ENCODE data around the gene AKAP6. TPM values are rescaled to one million over a fixed set of nuclear protein-coding genes. Genes with fewer than 3 reads are reported as not detected.

The AKAP6 gene
- total and polyA plus RNA-seq, 10 of the 15 experiments (the other 5 are each of a cell fraction or from before 2014, with no cell fraction given), result 0.35 to 5.9 (median 2.2) TPM

DNA sequence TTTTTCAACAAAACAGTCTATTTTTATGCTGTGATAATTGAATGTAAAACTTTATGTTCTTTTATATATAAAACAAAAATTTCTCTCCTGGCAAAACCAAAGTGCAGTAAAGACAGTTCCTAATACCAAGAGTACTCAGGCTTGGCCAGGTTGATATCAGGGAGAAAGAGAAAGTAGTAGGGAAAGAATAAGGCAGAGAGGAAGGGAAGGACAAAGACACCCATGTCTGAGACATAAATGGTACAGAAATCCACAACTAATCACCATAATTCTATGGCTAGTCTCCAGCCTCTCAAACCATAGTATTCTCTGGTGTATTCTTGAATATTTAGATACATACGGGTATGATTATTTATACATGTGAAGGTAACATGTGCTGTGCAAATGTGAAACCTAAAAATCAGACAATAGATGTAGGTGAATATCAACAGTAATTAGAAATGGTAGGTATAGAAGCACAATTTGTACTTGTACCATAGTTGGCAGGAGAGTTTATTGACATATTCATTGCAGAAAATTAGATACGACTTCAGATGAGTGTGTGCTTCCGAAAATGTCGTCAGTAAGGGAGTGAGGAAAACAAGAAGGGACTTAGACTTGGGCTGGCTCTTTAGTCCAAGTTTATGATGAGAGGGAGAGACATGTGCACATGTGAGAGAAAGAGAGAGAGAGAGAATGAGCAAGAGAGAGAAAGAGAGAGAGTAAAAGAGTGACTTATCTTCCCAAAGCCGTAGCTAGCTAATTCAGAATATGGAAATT is 378.8 kb downstream of the AKAP6 start:
- H3K9ac ChIP-seq (ENCODE audit: control insufficient read depth, insufficient read depth, low read length), result no peak overlapping the region
- no TSS peak for BruUV-seq (replicated peaks)
- intact Hi-C loops (cut with micrococcal nuclease; ENCODE audit: unreplicated experiment), result no loop called here
- ChIA-PET CTCF (no interaction called here), SMC1A (ENCODE audit: uncharacterized antibody, unreplicated experiment) (interaction anchor here (0.5 to 0.8 kb wide), 2 partner anchors 435 to 486 kb away, joined by 3 read pairs; no protein-coding TSS in a partner anchor), POLR2A (no interaction called here), RAD21 (ENCODE audit: unreplicated experiment) (interaction anchor here (0.7 kb wide), 1 partner anchor 1085 kb away, joined by 3 read pairs; no protein-coding TSS in a partner anchor)
- H3K4me3 ChIP-seq, result no peak overlapping the region
- no peaks in the 10 kb centered on the region for H4K20me1 ChIP-seq (ENCODE audit: control insufficient read depth, insufficient read depth)
- FAIRE-seq (no peak), ATAC-seq (no peak), DNase-seq (ENCODE audit: low read depth, low spot score) (no peak)
- H3K4me2 ChIP-seq (ENCODE audit: control insufficient read depth, insufficient read depth), result no peak overlapping the region
- H3K27ac ChIP-seq (ENCODE audit: control insufficient read depth, insufficient read depth), result no peak overlapping the region
- H3K79me2 ChIP-seq (ENCODE audit: control insufficient read depth, insufficient read depth, low read length), result no peaks in the 10 kb centered on the region
- no peaks in the 10 kb centered on the region for H3K36me3 ChIP-seq (ENCODE audit: control insufficient read depth in 2 of 2, insufficient read depth in 2 of 2, low read length in 1 of 2)
- H3K27me3 ChIP-seq (replicated peaks in 1 of 2; ENCODE audit: control insufficient read depth in 2 of 2, insufficient read depth in 2 of 2, low read length in 1 of 2), result no peaks in the 10 kb centered on the region
- H2AFZ ChIP-seq (ENCODE audit: control insufficient read depth, low read depth, low read length), result no peak overlapping the region
- WGBS (ENCODE audit: insufficient coverage, insufficient replicate concordance, low lambda C conversion rate, missing lambda C conversion rate), result 87% methylated on average over 5 of the region's 5 CpGs
- in situ Hi-C loops (cut with MboI), result no loop called here
- peaks cover 8% of the 10 kb centered on the region for H3K4me1 ChIP-seq (ENCODE audit: control insufficient read depth, insufficient read depth, low read length)
- TF ChIP-seq STAT3 (IDR thresholded peaks at IDR 0.05; ENCODE audit: low read depth, low read length) (no peak), RFX5 (IDR thresholded peaks at IDR 0.05; ENCODE audit: low read depth, low read length) (no peak)
- no peaks in the 10 kb centered on the region for H3K9me3 ChIP-seq (replicated peaks; ENCODE audit: control insufficient read depth, insufficient read depth, low read length)

DNA sequence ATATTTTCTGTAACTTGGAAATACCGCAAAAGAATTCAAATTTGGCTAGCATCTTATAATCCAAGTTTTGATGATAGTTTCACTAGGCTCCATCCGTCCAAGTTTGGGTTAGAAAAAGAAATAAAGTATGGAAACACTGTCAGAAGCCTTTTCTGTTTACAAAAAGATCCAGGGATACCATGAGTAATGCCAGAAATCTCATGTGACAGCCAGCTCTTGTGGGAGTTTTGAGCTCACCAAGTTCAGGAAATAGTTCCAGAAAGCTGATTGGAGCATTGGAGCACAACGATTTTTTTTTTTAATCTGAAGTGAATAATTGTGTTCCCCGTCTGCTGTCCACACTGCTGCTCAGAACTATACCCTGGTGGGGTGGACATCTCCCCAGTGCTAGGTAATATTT is 379.9 kb downstream of the AKAP6 start:
- RAD21 ChIA-PET (ENCODE audit: unreplicated experiment), result interaction anchor here (1.4 kb wide), 1 partner anchor 134 kb away, joined by 3 read pairs; no protein-coding TSS in a partner anchor
- H3K27ac ChIP-seq (ENCODE audit: control insufficient read depth, insufficient read depth), result no peak overlapping the region
- ATAC-seq (no peak), DNase-seq (ENCODE audit: low read depth, low spot score) (no peak), FAIRE-seq (no peak)
- intact Hi-C loops (cut with micrococcal nuclease; ENCODE audit: unreplicated experiment), result no loop called here
- no peaks in the 10 kb centered on the region for H3K79me2 ChIP-seq (ENCODE audit: control insufficient read depth, insufficient read depth, low read length)
- 45% methylated on average over 4 of the region's 4 CpGs for WGBS (ENCODE audit: insufficient coverage, insufficient replicate concordance, low lambda C conversion rate, missing lambda C conversion rate)
- no peaks in the 10 kb centered on the region for H3K27me3 ChIP-seq (replicated peaks in 1 of 2; ENCODE audit: control insufficient read depth in 2 of 2, insufficient read depth in 2 of 2, low read length in 1 of 2)
- CTCF ChIA-PET, result interaction anchor here (0.7 to 1.5 kb wide), 3 partner anchors 9 to 1083 kb away, joined by 3 to 6 read pairs (median 4); no protein-coding TSS in a partner anchor
- no peaks in the 10 kb centered on the region for H3K36me3 ChIP-seq (ENCODE audit: control insufficient read depth in 2 of 2, insufficient read depth in 2 of 2, low read length in 1 of 2)
- no peaks in the 10 kb centered on the region for H4K20me1 ChIP-seq (ENCODE audit: control insufficient read depth, insufficient read depth)
- H3K9me3 ChIP-seq (replicated peaks; ENCODE audit: control insufficient read depth, insufficient read depth, low read length), result no peaks in the 10 kb centered on the region
- POLR2A ChIA-PET, result no interaction called here
- H3K4me2 ChIP-seq (ENCODE audit: control insufficient read depth, insufficient read depth), result no peak overlapping the region
- SMC1A ChIA-PET (ENCODE audit: uncharacterized antibody, unreplicated experiment), result interaction anchor here (0.8 to 1.4 kb wide), 4 partner anchors 9 to 1595 kb away, joined by 3 to 4 read pairs (median 3); no protein-coding TSS in a partner anchor
- H2AFZ ChIP-seq (ENCODE audit: control insufficient read depth, low read depth, low read length), result no peak overlapping the region
- BruUV-seq (replicated peaks), result no TSS peak
- in situ Hi-C loops (cut with MboI), result no loop called here
- H3K4me1 ChIP-seq (ENCODE audit: control insufficient read depth, insufficient read depth, low read length), result peaks cover 8% of the 10 kb centered on the region
- no peak overlapping the region for H3K4me3 ChIP-seq
- no peak overlapping the region for H3K9ac ChIP-seq (ENCODE audit: control insufficient read depth, insufficient read depth, low read length)
- TF ChIP-seq POLR2AphosphoS5 (IDR thresholded peaks at IDR 0.05; ENCODE audit: low read length) (no peak), SIN3A (IDR thresholded peaks at IDR 0.05; ENCODE audit: low read depth, low read length) (no peak), RUNX3 (IDR thresholded peaks at IDR 0.05; ENCODE audit: low read length) (no peak), NFYB (IDR thresholded peaks at IDR 0.05; ENCODE audit: insufficient read depth, low read depth, low read length) (no peak), ZNF207 (IDR thresholded peaks at IDR 0.05; ENCODE audit: borderline replicate concordance) (no peak), EED (IDR thresholded peaks at IDR 0.05; ENCODE audit: low read depth) (no peak), SPI1 (IDR thresholded peaks at IDR 0.05; ENCODE audit: borderline replicate concordance, insufficient read depth, low read depth, low read length) (no peak), NR2C1 (IDR thresholded peaks at IDR 0.05) (no peak), PML (IDR thresholded peaks at IDR 0.05; ENCODE audit: low read length) (no peak)
- TF ChIP-seq, protein P1, sequence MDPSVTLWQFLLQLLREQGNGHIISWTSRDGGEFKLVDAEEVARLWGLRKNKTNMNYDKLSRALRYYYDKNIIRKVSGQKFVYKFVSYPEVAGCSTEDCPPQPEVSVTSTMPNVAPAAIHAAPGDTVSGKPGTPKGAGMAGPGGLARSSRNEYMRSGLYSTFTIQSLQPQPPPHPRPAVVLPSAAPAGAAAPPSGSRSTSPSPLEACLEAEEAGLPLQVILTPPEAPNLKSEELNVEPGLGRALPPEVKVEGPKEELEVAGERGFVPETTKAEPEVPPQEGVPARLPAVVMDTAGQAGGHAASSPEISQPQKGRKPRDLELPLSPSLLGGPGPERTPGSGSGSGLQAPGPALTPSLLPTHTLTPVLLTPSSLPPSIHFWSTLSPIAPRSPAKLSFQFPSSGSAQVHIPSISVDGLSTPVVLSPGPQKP (IDR thresholded peaks at IDR 0.05; ENCODE audit: low read depth, low read length), result no peak
- TF ChIP-seq, protein P2, sequence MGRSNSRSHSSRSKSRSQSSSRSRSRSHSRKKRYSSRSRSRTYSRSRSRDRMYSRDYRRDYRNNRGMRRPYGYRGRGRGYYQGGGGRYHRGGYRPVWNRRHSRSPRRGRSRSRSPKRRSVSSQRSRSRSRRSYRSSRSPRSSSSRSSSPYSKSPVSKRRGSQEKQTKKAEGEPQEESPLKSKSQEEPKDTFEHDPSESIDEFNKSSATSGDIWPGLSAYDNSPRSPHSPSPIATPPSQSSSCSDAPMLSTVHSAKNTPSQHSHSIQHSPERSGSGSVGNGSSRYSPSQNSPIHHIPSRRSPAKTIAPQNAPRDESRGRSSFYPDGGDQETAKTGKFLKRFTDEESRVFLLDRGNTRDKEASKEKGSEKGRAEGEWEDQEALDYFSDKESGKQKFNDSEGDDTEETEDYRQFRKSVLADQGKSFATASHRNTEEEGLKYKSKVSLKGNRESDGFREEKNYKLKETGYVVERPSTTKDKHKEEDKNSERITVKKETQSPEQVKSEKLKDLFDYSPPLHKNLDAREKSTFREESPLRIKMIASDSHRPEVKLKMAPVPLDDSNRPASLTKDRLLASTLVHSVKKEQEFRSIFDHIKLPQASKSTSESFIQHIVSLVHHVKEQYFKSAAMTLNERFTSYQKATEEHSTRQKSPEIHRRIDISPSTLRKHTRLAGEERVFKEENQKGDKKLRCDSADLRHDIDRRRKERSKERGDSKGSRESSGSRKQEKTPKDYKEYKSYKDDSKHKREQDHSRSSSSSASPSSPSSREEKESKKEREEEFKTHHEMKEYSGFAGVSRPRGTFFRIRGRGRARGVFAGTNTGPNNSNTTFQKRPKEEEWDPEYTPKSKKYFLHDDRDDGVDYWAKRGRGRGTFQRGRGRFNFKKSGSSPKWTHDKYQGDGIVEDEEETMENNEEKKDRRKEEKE (IDR thresholded peaks at IDR 0.05), result no peak
